ENCODE measurements around the gene CXorf58. TPM values are rescaled to one million over a fixed set of nuclear protein-coding genes. Genes with fewer than 3 reads are reported as not detected.
A peak's percentile ranks its signal among the peaks of the same experiment; 100 is the strongest.

Gene CXorf58
- total RNA-seq, 1 donor: not detected

GRCh38 chrX:23944234-23944633 lies 36.4 kb downstream of the CXorf58 start:
- no peak overlapping the region for H3K4me3 ChIP-seq (ENCODE audit: insufficient read depth, low read length)
- no peaks in the 10 kb centered on the region for H3K9me3 ChIP-seq (ENCODE audit: low read depth, low read length)
- no peak for DNase-seq (ENCODE audit: insufficient read length, low spot score, missing footprints)
- H3K27ac ChIP-seq (ENCODE audit: low read depth, low read length): no peak overlapping the region
- H3K4me1 ChIP-seq (ENCODE audit: insufficient read depth, low read length): no peaks in the 10 kb centered on the region
- no peak overlapping the region for H2AFZ ChIP-seq (ENCODE audit: low read length)
- H3K4me2 ChIP-seq (ENCODE audit: insufficient read depth, low read length): no peak overlapping the region
- H4K20me1 ChIP-seq (ENCODE audit: insufficient read depth, low read length): no peaks in the 10 kb centered on the region
- peaks cover 3% of the 10 kb centered on the region for H3K27me3 ChIP-seq (ENCODE audit: insufficient read depth, low read length)
- H3K79me2 ChIP-seq (ENCODE audit: insufficient read depth, low read length): no peaks in the 10 kb centered on the region
- TF ChIP-seq, protein P1, sequence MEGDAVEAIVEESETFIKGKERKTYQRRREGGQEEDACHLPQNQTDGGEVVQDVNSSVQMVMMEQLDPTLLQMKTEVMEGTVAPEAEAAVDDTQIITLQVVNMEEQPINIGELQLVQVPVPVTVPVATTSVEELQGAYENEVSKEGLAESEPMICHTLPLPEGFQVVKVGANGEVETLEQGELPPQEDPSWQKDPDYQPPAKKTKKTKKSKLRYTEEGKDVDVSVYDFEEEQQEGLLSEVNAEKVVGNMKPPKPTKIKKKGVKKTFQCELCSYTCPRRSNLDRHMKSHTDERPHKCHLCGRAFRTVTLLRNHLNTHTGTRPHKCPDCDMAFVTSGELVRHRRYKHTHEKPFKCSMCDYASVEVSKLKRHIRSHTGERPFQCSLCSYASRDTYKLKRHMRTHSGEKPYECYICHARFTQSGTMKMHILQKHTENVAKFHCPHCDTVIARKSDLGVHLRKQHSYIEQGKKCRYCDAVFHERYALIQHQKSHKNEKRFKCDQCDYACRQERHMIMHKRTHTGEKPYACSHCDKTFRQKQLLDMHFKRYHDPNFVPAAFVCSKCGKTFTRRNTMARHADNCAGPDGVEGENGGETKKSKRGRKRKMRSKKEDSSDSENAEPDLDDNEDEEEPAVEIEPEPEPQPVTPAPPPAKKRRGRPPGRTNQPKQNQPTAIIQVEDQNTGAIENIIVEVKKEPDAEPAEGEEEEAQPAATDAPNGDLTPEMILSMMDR (IDR thresholded peaks at IDR 0.05; ENCODE audit: extremely low read depth, low read depth, low read length): no peak
- H3K36me3 ChIP-seq (ENCODE audit: insufficient read depth, low read length): no peaks in the 10 kb centered on the region

GRCh38 chrX:23945206-23945605 lies 37.4 kb downstream of the CXorf58 start:
- H3K27ac ChIP-seq (ENCODE audit: low read depth, low read length): no peak overlapping the region
- no peaks in the 10 kb centered on the region for H4K20me1 ChIP-seq (ENCODE audit: insufficient read depth, low read length)
- H3K27me3 ChIP-seq (ENCODE audit: insufficient read depth, low read length): peaks cover 3% of the 10 kb centered on the region
- no peak for DNase-seq (ENCODE audit: insufficient read length, low spot score, missing footprints)
- H3K9me3 ChIP-seq (ENCODE audit: low read depth, low read length): no peaks in the 10 kb centered on the region
- no peaks in the 10 kb centered on the region for H3K79me2 ChIP-seq (ENCODE audit: insufficient read depth, low read length)
- no peaks in the 10 kb centered on the region for H3K4me1 ChIP-seq (ENCODE audit: insufficient read depth, low read length)
- no peaks in the 10 kb centered on the region for H3K36me3 ChIP-seq (ENCODE audit: insufficient read depth, low read length)
- no peak overlapping the region for H3K4me2 ChIP-seq (ENCODE audit: insufficient read depth, low read length)
- TF ChIP-seq, protein P1 (IDR thresholded peaks at IDR 0.05; ENCODE audit: extremely low read depth, low read depth, low read length): no peak
- no peak overlapping the region for H2AFZ ChIP-seq (ENCODE audit: low read length)
- no peak overlapping the region for H3K4me3 ChIP-seq (ENCODE audit: insufficient read depth, low read length)

GRCh38 chrX:23952391-23952790 lies 44.6 kb downstream of the CXorf58 start:
- Histone ChIP-seq H3K36me3 (ENCODE audit: insufficient read depth, low read length) (no peaks in the 10 kb centered on the region), H3K4me3 (ENCODE audit: insufficient read depth, low read length) (no peak overlapping the region), H3K4me1 (ENCODE audit: insufficient read depth, low read length) (no peaks in the 10 kb centered on the region), H3K79me2 (ENCODE audit: insufficient read depth, low read length) (no peaks in the 10 kb centered on the region), H3K4me2 (ENCODE audit: insufficient read depth, low read length) (no peak overlapping the region), H3K9me3 (ENCODE audit: low read depth, low read length) (no peaks in the 10 kb centered on the region), H3K27ac (ENCODE audit: low read depth, low read length) (no peak overlapping the region), H3K27me3 (ENCODE audit: insufficient read depth, low read length) (no peaks in the 10 kb centered on the region), H2AFZ (ENCODE audit: low read length) (no peak overlapping the region), H4K20me1 (ENCODE audit: insufficient read depth, low read length) (no peaks in the 10 kb centered on the region)
- TF ChIP-seq, protein P1 (IDR thresholded peaks at IDR 0.05; ENCODE audit: extremely low read depth, low read depth, low read length): no peak
- DNase-seq (ENCODE audit: insufficient read length, low spot score, missing footprints): no peak

DNA sequence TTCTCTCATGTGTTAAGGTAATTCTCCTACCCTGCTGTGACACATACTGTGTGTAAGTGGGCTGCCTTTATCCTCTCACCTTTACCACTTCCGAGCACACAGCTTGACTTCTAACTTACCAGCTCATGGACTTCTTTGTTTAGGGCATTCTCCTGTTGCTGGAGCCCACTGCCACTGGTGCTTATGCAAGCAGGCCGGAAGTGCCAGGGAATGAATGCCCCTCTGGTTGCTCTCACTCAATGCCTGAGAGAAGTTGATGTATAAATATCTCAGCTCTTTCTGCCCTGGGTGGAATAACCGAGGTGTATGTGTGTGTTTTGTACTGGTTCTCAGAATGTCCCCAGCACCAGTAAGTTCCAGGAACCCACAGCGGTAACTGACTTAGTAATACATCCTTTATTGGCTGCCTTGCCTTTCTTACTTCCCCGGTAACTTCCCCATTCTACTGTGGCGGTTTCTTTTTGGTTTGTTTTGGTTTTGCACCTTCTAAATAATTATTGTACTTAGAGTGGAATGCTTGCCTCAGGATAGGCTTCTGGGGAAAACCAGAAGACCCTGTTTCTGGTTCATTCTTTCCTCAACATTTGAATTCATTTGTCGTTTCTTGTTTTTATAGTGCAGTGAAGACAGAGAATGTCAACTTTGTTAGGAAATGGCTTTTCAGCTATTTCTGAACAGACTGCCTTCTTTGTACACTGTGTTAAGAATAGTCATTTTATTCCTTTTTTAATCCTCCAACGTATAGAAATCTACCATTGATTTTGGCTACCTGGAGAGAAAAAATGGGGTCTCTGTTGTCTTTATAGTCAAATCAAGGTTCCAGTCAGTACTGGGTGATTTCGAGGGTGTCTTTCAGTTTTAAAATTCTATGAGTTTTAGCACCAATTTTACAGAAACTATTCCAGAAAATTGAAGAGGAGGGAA lies 45.4 kb downstream of the CXorf58 start:
- no peaks in the 10 kb centered on the region for H3K9me3 ChIP-seq (ENCODE audit: low read depth, low read length)
- no peak overlapping the region for H3K27ac ChIP-seq (ENCODE audit: low read depth, low read length)
- H3K4me3 ChIP-seq (ENCODE audit: insufficient read depth, low read length): peak overlapping the region; percentile 61
- no peaks in the 10 kb centered on the region for H3K27me3 ChIP-seq (ENCODE audit: insufficient read depth, low read length)
- H3K36me3 ChIP-seq (ENCODE audit: insufficient read depth, low read length): no peaks in the 10 kb centered on the region
- H3K79me2 ChIP-seq (ENCODE audit: insufficient read depth, low read length): no peaks in the 10 kb centered on the region
- peak overlapping the region; percentile 75 for H3K4me2 ChIP-seq (ENCODE audit: insufficient read depth, low read length)
- no peaks in the 10 kb centered on the region for H4K20me1 ChIP-seq (ENCODE audit: insufficient read depth, low read length)
- no peak for DNase-seq (ENCODE audit: insufficient read length, low spot score, missing footprints)
- no peaks in the 10 kb centered on the region for H3K4me1 ChIP-seq (ENCODE audit: insufficient read depth, low read length)
- peak overlapping the region; percentile 87 for H2AFZ ChIP-seq (ENCODE audit: low read length)
- TF ChIP-seq, protein P1 (IDR thresholded peaks at IDR 0.05; ENCODE audit: extremely low read depth, low read depth, low read length): no peak

Data from osteoblast (primary cell).